Measurements from ENCODE around the gene ZCCHC14.

DNA sequence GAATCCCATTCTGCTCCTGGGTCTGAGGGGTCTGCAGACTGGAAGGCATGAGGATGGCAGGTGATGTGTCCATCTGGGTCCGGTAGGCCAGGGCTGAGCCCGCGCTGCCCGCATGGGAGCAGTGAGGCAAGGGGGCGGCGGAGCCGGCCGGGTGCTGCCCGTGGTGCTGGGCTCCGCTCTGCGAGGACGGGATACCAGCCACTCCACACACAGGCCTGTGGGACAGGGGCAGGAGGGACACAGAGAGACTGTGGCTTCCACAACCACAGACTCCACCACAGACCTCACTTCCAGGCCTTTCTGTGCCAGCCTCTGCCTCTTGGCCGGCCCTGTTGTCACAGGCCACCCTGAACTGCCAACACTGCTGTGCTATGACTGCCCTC, 75.3 kb downstream of the ZCCHC14 start:
- no peak for TF ChIP-seq CTCF (IDR thresholded peaks at IDR 0.05; ENCODE audit: poor library complexity)
- TF ChIP-seq EZH2 (IDR thresholded peaks at IDR 0.05; ENCODE audit: borderline replicate concordance), result no peak
- TF ChIP-seq EZH2phosphoT487 (IDR thresholded peaks at IDR 0.05; ENCODE audit: low read depth, severe bottlenecking, unreplicated experiment), result no peak

Data from hepatocyte (in vitro differentiated cells).